Uterus (tissue), 4 donors: ENCODE measurements around the gene SFXN5. TPM values are rescaled to one million over a fixed set of nuclear protein-coding genes. Genes with fewer than 3 reads are reported as not detected.

Experiments used
- DNase-seq, 2 donors: peaks; one replicate each; pipeline ENCODE4 v3.0.0-alpha.2; 2019 to 2020
- H3K27ac ChIP-seq, 2 donors: fragments of 200-600 bp; sonication (generic); 1 replicate in 1 of 2; 2 replicates in 1 of 2; pipeline ENCODE4 v1.5.1; 2016 to 2018
- H3K27me3 ChIP-seq, 2 donors: fragments of 200-600 bp; sonication (generic); one replicate each; pipeline ENCODE4 v1.5.1; 2018 to 2019; ENCODE audit warnings: control low read depth in 1 of 2
- H3K36me3 ChIP-seq, 2 donors: fragments of 200-600 bp; sonication (generic); one replicate each; pipeline ENCODE4 v1.5.1; 2019; ENCODE audit warnings: control low read depth in 1 of 2
- H3K4me1 ChIP-seq, 2 donors: fragments of 200-600 bp; sonication (generic); one replicate each; pipeline ENCODE4 v1.5.1; 2018 to 2019; ENCODE audit warnings: control low read depth in 1 of 2
- H3K4me3 ChIP-seq, 2 donors: fragments of 200-600 bp; sonication (generic); 1 replicate in 1 of 2; 2 replicates in 1 of 2; pipeline ENCODE4 v1.5.1; 2018 to 2019; ENCODE audit warnings: mild to moderate bottlenecking in 1 of 2
- H3K9me3 ChIP-seq, 2 donors: fragments of 200-600 bp; sonication (generic); one replicate each; pipeline ENCODE4 v1.5.1; 2019; ENCODE audit warnings: control low read depth in 1 of 2
- POLR2A ChIP-seq, 2 donors: fragments of 450-650 bp; IDR thresholded peaks; one replicate each; pipeline ENCODE4 v1.6.1; 2016; ENCODE audit warnings: antibody characterized with exemption in 2 of 2, mild to moderate bottlenecking in 1 of 2, moderate library complexity in 1 of 2
- intact Hi-C: fragments of 100-400 bp; cut with DNase I; formaldehyde crosslinking; loops from one replicate; pipeline ENCODE4 v1.15.1; 2023; ENCODE audit warnings: low total_unique reads
- total RNA-seq, 4 donors: library from RNA; depleted of rRNA in 3 of 4; stranded (reverse); fragments of >200 nt in 3 of 4; gene quantifications; one replicate each; pipeline versions ENCODE4 v1.1.0 to v1.2.4, GENCODE V29; 2014 to 2023
- TF ChIP-seq, protein P1 (sequence below), 4 experiments: fragments of 200-600 bp in 2 of 4; fragments of 450-650 bp in 2 of 4; sonication (generic) in 2 of 4; IDR thresholded peaks; one replicate each; pipeline ENCODE4 v1.5.1; 2016 to 2019; ENCODE audit warnings: antibody characterized with exemption in 4 of 4, mild to moderate bottlenecking in 2 of 4, moderate library complexity in 1 of 4
- donor health status: DM: yes; HTN: yes; CAD: no.

Gene SFXN5
- total RNA-seq, 4 donors from 2014 or later: 2.1 to 16.0 (median 10.6) TPM

- Histone ChIP-seq H3K9me3 (no peaks in the 10 kb centered on the region), H3K27me3 (no peaks in the 10 kb centered on the region), H3K27ac (no peak overlapping the region), H3K36me3 (no peaks in the 10 kb centered on the region), H3K4me3 (no peak overlapping the region), H3K4me1 (no peaks in the 10 kb centered on the region)
- intact Hi-C loops: no loop called here
- no peak for DNase-seq
- no peak for TF ChIP-seq POLR2A (IDR thresholded peaks at IDR 0.05)
- TF ChIP-seq, protein P1, sequence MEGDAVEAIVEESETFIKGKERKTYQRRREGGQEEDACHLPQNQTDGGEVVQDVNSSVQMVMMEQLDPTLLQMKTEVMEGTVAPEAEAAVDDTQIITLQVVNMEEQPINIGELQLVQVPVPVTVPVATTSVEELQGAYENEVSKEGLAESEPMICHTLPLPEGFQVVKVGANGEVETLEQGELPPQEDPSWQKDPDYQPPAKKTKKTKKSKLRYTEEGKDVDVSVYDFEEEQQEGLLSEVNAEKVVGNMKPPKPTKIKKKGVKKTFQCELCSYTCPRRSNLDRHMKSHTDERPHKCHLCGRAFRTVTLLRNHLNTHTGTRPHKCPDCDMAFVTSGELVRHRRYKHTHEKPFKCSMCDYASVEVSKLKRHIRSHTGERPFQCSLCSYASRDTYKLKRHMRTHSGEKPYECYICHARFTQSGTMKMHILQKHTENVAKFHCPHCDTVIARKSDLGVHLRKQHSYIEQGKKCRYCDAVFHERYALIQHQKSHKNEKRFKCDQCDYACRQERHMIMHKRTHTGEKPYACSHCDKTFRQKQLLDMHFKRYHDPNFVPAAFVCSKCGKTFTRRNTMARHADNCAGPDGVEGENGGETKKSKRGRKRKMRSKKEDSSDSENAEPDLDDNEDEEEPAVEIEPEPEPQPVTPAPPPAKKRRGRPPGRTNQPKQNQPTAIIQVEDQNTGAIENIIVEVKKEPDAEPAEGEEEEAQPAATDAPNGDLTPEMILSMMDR (IDR thresholded peaks at IDR 0.05): no peak
Observed at GRCh38 chr2:72949642-72950041, 121.9 kb downstream of the SFXN5 start.

DNA sequence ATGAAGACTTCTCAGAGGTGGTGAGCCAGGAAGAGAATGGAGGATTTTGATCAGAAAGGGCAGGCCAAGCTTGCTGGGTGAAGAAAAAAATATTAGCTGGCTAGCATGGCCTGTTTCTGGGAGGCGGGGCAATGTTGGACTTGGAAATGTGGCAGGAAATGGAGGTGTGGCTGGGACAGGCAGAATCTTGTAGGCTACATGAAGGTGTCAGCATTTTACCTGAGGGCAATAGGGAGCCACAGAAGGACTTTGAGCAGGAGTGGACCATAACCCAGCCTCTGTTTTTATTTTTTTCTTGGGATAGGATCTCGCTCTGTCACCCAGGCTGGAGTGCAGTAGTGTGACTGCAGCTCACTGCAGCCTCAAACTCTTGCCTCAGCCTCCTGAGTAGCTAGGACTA lies 122.5 kb downstream of the SFXN5 start:
- TF ChIP-seq, protein P1 (IDR thresholded peaks at IDR 0.05): no peak
- TF ChIP-seq POLR2A (IDR thresholded peaks at IDR 0.05): no peak
- no peaks in the 10 kb centered on the region for H3K36me3 ChIP-seq
- no peak overlapping the region for H3K27ac ChIP-seq
- DNase-seq: no peak
- H3K4me1 ChIP-seq: no peaks in the 10 kb centered on the region
- intact Hi-C loops: no loop called here
- no peaks in the 10 kb centered on the region for H3K9me3 ChIP-seq
- H3K4me3 ChIP-seq: no peak overlapping the region
- H3K27me3 ChIP-seq: no peaks in the 10 kb centered on the region

- Histone ChIP-seq H3K4me1 (no peaks in the 10 kb centered on the region), H3K27me3 (no peaks in the 10 kb centered on the region), H3K4me3 (no peak overlapping the region), H3K9me3 (no peaks in the 10 kb centered on the region), H3K36me3 (no peaks in the 10 kb centered on the region), H3K27ac (no peak overlapping the region)
- DNase-seq: no peak
- TF ChIP-seq POLR2A (IDR thresholded peaks at IDR 0.05): no peak
- TF ChIP-seq, protein P1 (IDR thresholded peaks at IDR 0.05): no peak
- intact Hi-C loops: no loop called here
Observed at GRCh38 chr2:72947952-72948830, 123.3 kb downstream of the SFXN5 start.

- intact Hi-C loops: no loop called here
- Histone ChIP-seq H3K27me3 (no peaks in the 10 kb centered on the region), H3K36me3 (no peaks in the 10 kb centered on the region), H3K9me3 (no peaks in the 10 kb centered on the region), H3K27ac (no peak overlapping the region), H3K4me3 (no peak overlapping the region), H3K4me1 (no peaks in the 10 kb centered on the region)
- TF ChIP-seq POLR2A (IDR thresholded peaks at IDR 0.05): no peak
- TF ChIP-seq, protein P1 (IDR thresholded peaks at IDR 0.05): no peak
- DNase-seq: no peak
Observed at GRCh38 chr2:72946466-72946865, 125.0 kb downstream of the SFXN5 start.

DNA sequence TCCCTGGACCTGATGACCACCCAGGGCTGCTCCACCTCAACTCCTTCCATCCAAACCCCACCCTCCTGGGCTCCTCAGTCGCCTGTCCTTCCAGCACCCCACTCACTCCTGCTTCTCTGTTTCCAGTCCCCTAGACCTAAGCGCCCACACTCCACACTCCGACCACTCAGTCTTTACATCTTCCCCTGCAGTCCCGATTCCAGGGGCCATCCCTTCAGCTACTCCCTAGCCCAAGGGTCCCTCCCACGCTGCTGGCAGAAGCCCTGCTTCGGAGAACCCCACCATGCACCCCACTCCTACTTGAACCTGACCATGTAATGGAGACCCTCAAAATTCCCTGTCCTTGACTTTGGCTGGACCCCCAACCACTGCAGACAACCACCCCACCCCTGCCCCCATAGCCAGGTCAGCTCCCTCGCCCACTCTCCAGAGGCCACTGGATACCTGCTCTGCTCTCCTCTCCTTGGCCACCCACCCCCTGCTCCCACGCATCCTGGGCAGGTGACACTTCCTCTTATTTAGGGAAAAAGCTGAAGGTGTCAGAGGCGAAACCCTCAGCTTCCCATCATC lies 126.0 kb downstream of the SFXN5 start:
- no peaks in the 10 kb centered on the region for H3K36me3 ChIP-seq
- TF ChIP-seq, protein P1 (IDR thresholded peaks at IDR 0.05): no peak
- intact Hi-C loops: no loop called here

More for the DNA sequence above, 126.0 kb downstream of the SFXN5 start:
- Histone ChIP-seq H3K4me1 (no peaks in the 10 kb centered on the region), H3K9me3 (no peaks in the 10 kb centered on the region), H3K27ac (no peak overlapping the region), H3K27me3 (no peaks in the 10 kb centered on the region), H3K4me3 (no peak overlapping the region)
- no peak for DNase-seq
